ENCODE results near the gene LCN12.

The LCN12 gene

DNA sequence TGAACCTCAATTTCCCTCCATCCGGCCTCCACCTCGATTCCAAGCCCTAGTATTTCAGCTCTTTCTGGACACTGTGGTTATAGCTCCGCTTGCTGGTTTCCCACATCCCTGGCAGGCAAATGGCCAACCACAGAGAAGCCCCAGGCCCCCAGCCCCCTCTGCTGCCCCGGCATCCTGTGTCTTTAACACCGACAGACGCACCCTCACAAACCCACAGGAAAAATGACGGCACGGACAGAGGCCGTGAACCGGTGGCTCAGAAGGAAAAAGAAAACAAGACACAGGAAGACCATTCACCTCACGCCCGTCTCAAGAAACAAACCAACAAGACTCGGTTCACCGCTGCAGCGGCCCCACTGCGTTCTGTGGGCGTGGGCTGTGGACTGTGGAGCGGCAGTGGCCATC lies 45.8 kb downstream of the LCN12 start:
- H3K4me3 ChIP-seq (ENCODE audit: insufficient read depth, low read length, poor library complexity, severe bottlenecking): no peak overlapping the region
- H3F3A ChIP-seq (ENCODE audit: insufficient read depth): no peaks in the 10 kb centered on the region
- no peak overlapping the region for H2AFZ ChIP-seq (ENCODE audit: low read depth, low read length, severe bottlenecking)
- H3K27ac ChIP-seq (ENCODE audit: low read depth, low read length): no peak overlapping the region
- no peaks in the 10 kb centered on the region for H3K9me3 ChIP-seq (ENCODE audit: insufficient read depth, low read length)
- no peak overlapping the region for H3K4me2 ChIP-seq (ENCODE audit: low read depth, low read length, poor library complexity, severe bottlenecking)
- H3K9ac ChIP-seq (ENCODE audit: low read length): no peak overlapping the region
- no peaks in the 10 kb centered on the region for H3K79me2 ChIP-seq (ENCODE audit: insufficient read depth, low read length)
- no peaks in the 10 kb centered on the region for H4K20me1 ChIP-seq (ENCODE audit: low read depth, low read length)
- no peaks in the 10 kb centered on the region for H3K36me3 ChIP-seq (ENCODE audit: low read length)
- H3K9me2 ChIP-seq (replicated peaks; ENCODE audit: insufficient read depth, low read length): no peaks in the 10 kb centered on the region
- H3K27me3 ChIP-seq (ENCODE audit: low read length): no peaks in the 10 kb centered on the region
- TF ChIP-seq, protein P1, sequence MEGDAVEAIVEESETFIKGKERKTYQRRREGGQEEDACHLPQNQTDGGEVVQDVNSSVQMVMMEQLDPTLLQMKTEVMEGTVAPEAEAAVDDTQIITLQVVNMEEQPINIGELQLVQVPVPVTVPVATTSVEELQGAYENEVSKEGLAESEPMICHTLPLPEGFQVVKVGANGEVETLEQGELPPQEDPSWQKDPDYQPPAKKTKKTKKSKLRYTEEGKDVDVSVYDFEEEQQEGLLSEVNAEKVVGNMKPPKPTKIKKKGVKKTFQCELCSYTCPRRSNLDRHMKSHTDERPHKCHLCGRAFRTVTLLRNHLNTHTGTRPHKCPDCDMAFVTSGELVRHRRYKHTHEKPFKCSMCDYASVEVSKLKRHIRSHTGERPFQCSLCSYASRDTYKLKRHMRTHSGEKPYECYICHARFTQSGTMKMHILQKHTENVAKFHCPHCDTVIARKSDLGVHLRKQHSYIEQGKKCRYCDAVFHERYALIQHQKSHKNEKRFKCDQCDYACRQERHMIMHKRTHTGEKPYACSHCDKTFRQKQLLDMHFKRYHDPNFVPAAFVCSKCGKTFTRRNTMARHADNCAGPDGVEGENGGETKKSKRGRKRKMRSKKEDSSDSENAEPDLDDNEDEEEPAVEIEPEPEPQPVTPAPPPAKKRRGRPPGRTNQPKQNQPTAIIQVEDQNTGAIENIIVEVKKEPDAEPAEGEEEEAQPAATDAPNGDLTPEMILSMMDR (IDR thresholded peaks at IDR 0.05; ENCODE audit: insufficient read depth, low read length, poor library complexity, severe bottlenecking): no peak
- TF ChIP-seq EZH2phosphoT487 (conservative IDR thresholded peaks at IDR 0.05; ENCODE audit: low read length): no peak

DNA sequence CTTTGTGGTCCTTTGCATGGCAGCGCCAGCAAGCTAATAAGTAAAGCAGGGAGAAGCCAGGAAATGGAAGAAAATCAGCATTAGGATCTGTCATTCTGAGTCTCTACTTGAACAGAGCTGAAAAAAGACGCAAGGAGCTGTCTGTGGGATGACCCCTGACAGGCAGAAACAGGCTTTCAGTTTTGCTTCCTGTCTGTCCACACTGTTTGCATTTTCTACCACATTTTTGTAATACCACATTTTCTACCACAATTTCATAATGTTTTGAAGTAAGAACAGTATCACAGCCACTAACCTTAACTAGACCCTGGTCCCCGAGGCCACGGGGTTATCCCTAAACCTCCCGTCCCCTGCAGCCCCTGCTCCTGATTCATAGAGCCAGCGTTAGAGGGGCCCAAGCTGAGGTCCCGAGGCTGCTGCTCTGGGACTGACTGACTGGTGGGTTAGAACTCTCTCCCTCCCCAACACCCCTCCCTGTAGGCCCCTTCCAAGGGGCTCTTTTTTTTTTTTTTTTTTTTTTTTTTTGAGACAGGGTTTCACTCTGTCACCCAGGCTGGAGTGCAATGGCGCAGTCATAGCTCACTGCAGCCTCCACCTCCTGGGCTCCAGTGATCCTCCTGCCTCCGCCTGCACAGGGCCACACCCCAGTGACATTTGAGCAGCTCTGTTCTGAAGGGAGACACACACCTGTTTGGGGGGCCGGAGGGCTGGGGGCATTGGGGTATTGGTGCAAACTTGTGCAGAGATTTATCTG lies 48.3 kb downstream of the LCN12 start:
- Histone ChIP-seq H3K4me3 (ENCODE audit: insufficient read depth, low read length, poor library complexity, severe bottlenecking) (no peak overlapping the region), H3K27ac (ENCODE audit: low read depth, low read length) (no peak overlapping the region), H3K27me3 (ENCODE audit: low read length) (no peaks in the 10 kb centered on the region), H3K9me3 (ENCODE audit: insufficient read depth, low read length) (no peaks in the 10 kb centered on the region), H3K9me2 (replicated peaks; ENCODE audit: insufficient read depth, low read length) (no peaks in the 10 kb centered on the region), H3K4me2 (ENCODE audit: low read depth, low read length, poor library complexity, severe bottlenecking) (peak overlapping the region; percentile 6), H4K20me1 (ENCODE audit: low read depth, low read length) (no peaks in the 10 kb centered on the region), H3F3A (ENCODE audit: insufficient read depth) (no peaks in the 10 kb centered on the region), H3K79me2 (ENCODE audit: insufficient read depth, low read length) (no peaks in the 10 kb centered on the region), H3K9ac (ENCODE audit: low read length) (no peak overlapping the region), H2AFZ (ENCODE audit: low read depth, low read length, severe bottlenecking) (no peak overlapping the region), H3K36me3 (ENCODE audit: low read length) (no peaks in the 10 kb centered on the region)
- TF ChIP-seq EZH2phosphoT487 (conservative IDR thresholded peaks at IDR 0.05; ENCODE audit: low read length): no peak
- TF ChIP-seq, protein P1 (IDR thresholded peaks at IDR 0.05; ENCODE audit: insufficient read depth, low read length, poor library complexity, severe bottlenecking): no peak

DNA sequence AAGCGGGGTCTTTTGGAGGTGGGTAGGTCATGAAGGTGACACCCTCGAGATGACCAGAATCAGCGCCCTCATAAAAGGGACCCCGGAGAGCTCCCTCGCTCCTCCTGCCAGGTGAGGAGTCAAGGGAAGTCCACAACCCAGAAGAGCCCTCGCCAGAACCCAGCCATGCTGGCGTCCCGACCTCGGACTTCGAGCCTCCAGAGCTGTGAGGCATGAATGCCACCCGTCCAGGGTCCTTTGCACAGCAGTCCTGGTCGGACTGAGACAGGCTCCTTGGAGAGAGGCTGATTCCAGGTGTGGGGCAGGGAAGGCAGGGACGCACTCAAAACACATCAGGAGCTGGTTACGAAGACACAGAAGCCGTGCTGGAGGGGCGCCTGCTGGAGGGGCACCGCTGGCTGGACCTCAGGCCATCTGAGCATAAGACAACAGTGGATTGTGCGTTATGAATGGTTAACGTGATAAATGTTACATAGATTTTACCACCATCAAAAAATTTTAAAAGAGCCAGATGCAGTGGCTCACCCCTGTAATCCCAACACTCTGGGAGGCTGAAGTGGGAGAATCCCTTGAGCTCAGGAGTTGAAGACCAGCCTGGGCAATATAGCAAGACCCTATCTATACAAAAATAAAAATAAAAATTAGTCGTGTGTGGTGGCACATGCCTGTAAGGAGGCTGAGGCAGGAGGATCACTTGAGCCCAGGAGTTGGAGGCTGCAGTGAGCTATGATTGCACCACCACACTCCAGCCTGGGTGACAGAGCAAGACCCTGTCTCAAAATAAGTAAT lies 50.0 kb downstream of the LCN12 start:
- Histone ChIP-seq H4K20me1 (ENCODE audit: low read depth, low read length) (no peaks in the 10 kb centered on the region), H3K27me3 (ENCODE audit: low read length) (no peaks in the 10 kb centered on the region), H3K9me3 (ENCODE audit: insufficient read depth, low read length) (no peaks in the 10 kb centered on the region), H3K9me2 (replicated peaks; ENCODE audit: insufficient read depth, low read length) (no peaks in the 10 kb centered on the region), H3K27ac (ENCODE audit: low read depth, low read length) (no peak overlapping the region), H3F3A (ENCODE audit: insufficient read depth) (no peaks in the 10 kb centered on the region), H3K9ac (ENCODE audit: low read length) (no peak overlapping the region), H3K4me2 (ENCODE audit: low read depth, low read length, poor library complexity, severe bottlenecking) (no peak overlapping the region), H3K4me3 (ENCODE audit: insufficient read depth, low read length, poor library complexity, severe bottlenecking) (no peak overlapping the region), H3K36me3 (ENCODE audit: low read length) (no peaks in the 10 kb centered on the region), H2AFZ (ENCODE audit: low read depth, low read length, severe bottlenecking) (no peak overlapping the region), H3K79me2 (ENCODE audit: insufficient read depth, low read length) (no peaks in the 10 kb centered on the region)
- TF ChIP-seq EZH2phosphoT487 (conservative IDR thresholded peaks at IDR 0.05; ENCODE audit: low read length): no peak
- TF ChIP-seq, protein P1 (IDR thresholded peaks at IDR 0.05; ENCODE audit: insufficient read depth, low read length, poor library complexity, severe bottlenecking): no peak

Data from SU-DHL-6 (cell line).